K562 (cell line): ENCODE results near the gene IL17RA.

Source experiments
- HNRNPK ChIP-seq: fragments of 200-400 bp; formaldehyde crosslinking; IDR thresholded peaks from one replicate; pipeline ENCODE4 v1.6.1; 2018; ENCODE audit warnings: mild to moderate bottlenecking, low read depth, low read length; ENCODE audit not compliant: poor library complexity, severe bottlenecking
- MAZ ChIP-seq, 2 experiments: fragments of 450-650 bp in 1 of 2; sonication (generic) in 1 of 2; formaldehyde crosslinking; IDR thresholded peaks in 1 of 2; conservative IDR thresholded peaks in 1 of 2; 2 replicates each; pipeline versions ENCODE4 v1.4.0 to v1.5.0; 2020; ENCODE audit warnings: mild to moderate bottlenecking in 1 of 2, missing genetic modification reagents in 1 of 2
- NBN ChIP-seq: fragments of 450-650 bp; IDR thresholded peaks from 2 replicates; pipeline ENCODE4 v1.6.1; 2016; ENCODE audit warnings: low read depth, mild to moderate bottlenecking
- REST ChIP-seq, 2 experiments: fragments of 450-650 bp; formaldehyde crosslinking in 1 of 2; IDR thresholded peaks; 2 replicates each; pipeline versions ENCODE4 v1.4.0 to v1.6.1; 2014 to 2020; ENCODE audit warnings: mild to moderate bottlenecking in 2 of 2, borderline replicate concordance in 1 of 2, low read depth in 1 of 2
- SAP30 ChIP-seq: fragments of 200-600 bp; sonication (generic); IDR thresholded peaks from 2 replicates; pipeline ENCODE4 v1.6.1; 2012; ENCODE audit warnings: borderline replicate concordance, low read depth, mild to moderate bottlenecking, moderate library complexity, low read length, control low read depth, inconsistent platforms; ENCODE audit not compliant: insufficient read depth, poor library complexity, severe bottlenecking
- SP1 ChIP-seq: sonication (generic); formaldehyde crosslinking; IDR thresholded peaks from 2 replicates; pipeline ENCODE4 v1.8.1; 2022; ENCODE audit warnings: mild to moderate bottlenecking, missing genetic modification reagents
- SRF ChIP-seq, 2 experiments: fragments of 250-450, 450-650 bp in 1 of 2; sonication (Bioruptor Pico) in 1 of 2; sonication (generic) in 1 of 2; formaldehyde crosslinking; IDR thresholded peaks; 2 replicates each; pipeline versions ENCODE4 v1.5.0 to v1.5.1; 2020 to 2022; ENCODE audit warnings: mild to moderate bottlenecking in 1 of 2, missing genetic modification reagents in 1 of 2
- TBP ChIP-seq: optimal IDR thresholded peaks from 2 replicates; pipeline ENCODE3; 2011; ENCODE audit warnings: low read depth, low read length, improper control_type of control experiment
- ZBTB49 ChIP-seq: sonication (generic); formaldehyde crosslinking; IDR thresholded peaks from 2 replicates; pipeline ENCODE4 v1.8.0; 2022; ENCODE audit warnings: missing genetic modification reagents, mild to moderate bottlenecking, borderline replicate concordance
- ZNF12 ChIP-seq: sonication (generic); formaldehyde crosslinking; IDR thresholded peaks from 2 replicates; pipeline ENCODE4 v1.4.0; 2020; ENCODE audit warnings: mild to moderate bottlenecking, missing genetic modification reagents
- ZNF146 ChIP-seq: IDR thresholded peaks from one replicate; pipeline ENCODE4 v1.6.1; 2018; ENCODE audit warnings: missing compliant biosample characterization; ENCODE audit not compliant: unreplicated experiment
- TF ChIP-seq, protein P1 (sequence below), 3 experiments: IDR thresholded peaks in 2 of 3; conservative IDR thresholded peaks in 1 of 3; 2 replicates each; pipeline ENCODE4 v1.5.1; 2011 to 2012; ENCODE audit warnings: low read length in 3 of 3, mild to moderate bottlenecking in 3 of 3, control low read depth in 2 of 3, improper control_type of control experiment in 1 of 3, inconsistent platforms in 1 of 3, low read depth in 1 of 3, mixed read lengths in 1 of 3, moderate library complexity in 1 of 3; ENCODE audit not compliant: insufficient read depth in 2 of 3

- no peak for TF ChIP-seq SP1 (CRISPR knock-in tag)
- no peak for TF ChIP-seq SRF (CRISPR knock-in tag; IDR thresholded peaks at IDR 0.05)
- TF ChIP-seq, protein P1, sequence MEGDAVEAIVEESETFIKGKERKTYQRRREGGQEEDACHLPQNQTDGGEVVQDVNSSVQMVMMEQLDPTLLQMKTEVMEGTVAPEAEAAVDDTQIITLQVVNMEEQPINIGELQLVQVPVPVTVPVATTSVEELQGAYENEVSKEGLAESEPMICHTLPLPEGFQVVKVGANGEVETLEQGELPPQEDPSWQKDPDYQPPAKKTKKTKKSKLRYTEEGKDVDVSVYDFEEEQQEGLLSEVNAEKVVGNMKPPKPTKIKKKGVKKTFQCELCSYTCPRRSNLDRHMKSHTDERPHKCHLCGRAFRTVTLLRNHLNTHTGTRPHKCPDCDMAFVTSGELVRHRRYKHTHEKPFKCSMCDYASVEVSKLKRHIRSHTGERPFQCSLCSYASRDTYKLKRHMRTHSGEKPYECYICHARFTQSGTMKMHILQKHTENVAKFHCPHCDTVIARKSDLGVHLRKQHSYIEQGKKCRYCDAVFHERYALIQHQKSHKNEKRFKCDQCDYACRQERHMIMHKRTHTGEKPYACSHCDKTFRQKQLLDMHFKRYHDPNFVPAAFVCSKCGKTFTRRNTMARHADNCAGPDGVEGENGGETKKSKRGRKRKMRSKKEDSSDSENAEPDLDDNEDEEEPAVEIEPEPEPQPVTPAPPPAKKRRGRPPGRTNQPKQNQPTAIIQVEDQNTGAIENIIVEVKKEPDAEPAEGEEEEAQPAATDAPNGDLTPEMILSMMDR (IDR thresholded peaks at IDR 0.05 in 2 of 3, conservative IDR thresholded peaks at IDR 0.05 in 1 of 3; ENCODE audit: insufficient read depth in 2 of 3, low read depth in 1 of 3, low read length in 3 of 3), result no peak
- TF ChIP-seq MAZ (CRISPR knock-in tag; conservative IDR thresholded peaks at IDR 0.05 in 1 of 2, IDR thresholded peaks at IDR 0.05 in 1 of 2), result no peak
- no peak for TF ChIP-seq REST (IDR thresholded peaks at IDR 0.05; ENCODE audit: borderline replicate concordance)
- no peak for TF ChIP-seq REST (CRISPR knock-in tag; IDR thresholded peaks at IDR 0.05; ENCODE audit: low read depth)
- TF ChIP-seq SAP30, result no peak
- no peak for TF ChIP-seq ZNF146
- TF ChIP-seq ZNF12 (CRISPR knock-in tag), result no peak
- no peak for TF ChIP-seq NBN
- no peak for TF ChIP-seq HNRNPK
- no peak for TF ChIP-seq ZBTB49
- no peak for TF ChIP-seq TBP
Observed at GRCh38 chr22:17103351-17103750, 18.6 kb downstream of the IL17RA start.
